HL-60 (cell line): ENCODE measurements around the gene C2orf72.

ENCODE experiments used
- DNase-seq, 2 experiments: peaks; one replicate each; pipeline ENCODE4 v3.0.0-alpha.2; 2010 to 2020; ENCODE audit warnings: low read depth in 1 of 2, low spot score in 1 of 2
- H3K27ac ChIP-seq: fragments of 250-450 bp; sonication (Bioruptor Pico); replicated peaks from 2 replicates; pipeline ENCODE4 v1.5.1; 2020; ENCODE audit warnings: mild to moderate bottlenecking, moderate library complexity
- H3K27me3 ChIP-seq: fragments of 250-450 bp; sonication (Bioruptor Pico); 2 replicates; pipeline ENCODE4 v1.5.1; 2021; ENCODE audit warnings: mild to moderate bottlenecking, moderate library complexity; ENCODE audit not compliant: insufficient read depth, poor library complexity, severe bottlenecking
- H3K4me3 ChIP-seq: replicated peaks from 2 replicates; pipeline ENCODE4 v1.5.1; 2011; ENCODE audit warnings: mild to moderate bottlenecking, control low read depth, low read length; ENCODE audit not compliant: insufficient read depth
- GABPA ChIP-seq: IDR thresholded peaks from 2 replicates; pipeline ENCODE4 v1.6.1; 2012; ENCODE audit warnings: low read depth
- POLR2AphosphoS5 ChIP-seq: IDR thresholded peaks from 2 replicates; pipeline ENCODE4 v1.6.1; 2012; ENCODE audit warnings: low read depth
- SPI1 ChIP-seq: IDR thresholded peaks from 2 replicates; pipeline ENCODE4 v1.6.1; 2012; ENCODE audit warnings: low read depth, mild to moderate bottlenecking, borderline replicate concordance
- TF ChIP-seq, protein P1 (sequence below): IDR thresholded peaks from 2 replicates; pipeline ENCODE4 v1.6.1; 2012; ENCODE audit warnings: low read depth; ENCODE audit not compliant: insufficient replicate concordance
- TF ChIP-seq, protein P2 (sequence below): IDR thresholded peaks from one replicate; pipeline ENCODE4 v1.5.1; 2011; ENCODE audit warnings: low read length, control low read depth, inconsistent platforms; ENCODE audit not compliant: insufficient read depth

C2orf72 gene

DNA sequence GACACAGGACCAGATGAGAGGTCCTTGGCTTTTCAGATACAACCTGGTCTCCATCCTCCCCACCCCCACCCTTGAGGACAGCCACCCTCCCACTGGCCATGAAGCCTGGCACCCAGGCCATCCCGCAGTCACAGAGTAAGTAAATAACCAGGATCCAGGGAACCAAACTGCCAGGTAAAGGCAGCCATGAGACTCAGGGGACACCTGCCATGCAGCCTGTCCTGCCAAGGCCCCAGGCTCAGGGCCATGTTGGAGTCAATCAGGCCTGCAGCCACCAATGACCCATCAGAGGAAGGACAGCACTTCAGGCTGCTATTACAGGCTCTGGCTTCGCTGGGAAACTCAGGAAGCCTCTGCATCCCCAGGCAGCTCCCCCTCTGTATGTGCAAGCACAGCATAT is 25.8 kb upstream of the C2orf72 start:
- no peak for DNase-seq
- no peak overlapping the region for H3K27ac ChIP-seq
- H3K27me3 ChIP-seq = no peaks in the 10 kb centered on the region
- TF ChIP-seq GABPA = no peak
- TF ChIP-seq SPI1 = no peak
- TF ChIP-seq, protein P1, sequence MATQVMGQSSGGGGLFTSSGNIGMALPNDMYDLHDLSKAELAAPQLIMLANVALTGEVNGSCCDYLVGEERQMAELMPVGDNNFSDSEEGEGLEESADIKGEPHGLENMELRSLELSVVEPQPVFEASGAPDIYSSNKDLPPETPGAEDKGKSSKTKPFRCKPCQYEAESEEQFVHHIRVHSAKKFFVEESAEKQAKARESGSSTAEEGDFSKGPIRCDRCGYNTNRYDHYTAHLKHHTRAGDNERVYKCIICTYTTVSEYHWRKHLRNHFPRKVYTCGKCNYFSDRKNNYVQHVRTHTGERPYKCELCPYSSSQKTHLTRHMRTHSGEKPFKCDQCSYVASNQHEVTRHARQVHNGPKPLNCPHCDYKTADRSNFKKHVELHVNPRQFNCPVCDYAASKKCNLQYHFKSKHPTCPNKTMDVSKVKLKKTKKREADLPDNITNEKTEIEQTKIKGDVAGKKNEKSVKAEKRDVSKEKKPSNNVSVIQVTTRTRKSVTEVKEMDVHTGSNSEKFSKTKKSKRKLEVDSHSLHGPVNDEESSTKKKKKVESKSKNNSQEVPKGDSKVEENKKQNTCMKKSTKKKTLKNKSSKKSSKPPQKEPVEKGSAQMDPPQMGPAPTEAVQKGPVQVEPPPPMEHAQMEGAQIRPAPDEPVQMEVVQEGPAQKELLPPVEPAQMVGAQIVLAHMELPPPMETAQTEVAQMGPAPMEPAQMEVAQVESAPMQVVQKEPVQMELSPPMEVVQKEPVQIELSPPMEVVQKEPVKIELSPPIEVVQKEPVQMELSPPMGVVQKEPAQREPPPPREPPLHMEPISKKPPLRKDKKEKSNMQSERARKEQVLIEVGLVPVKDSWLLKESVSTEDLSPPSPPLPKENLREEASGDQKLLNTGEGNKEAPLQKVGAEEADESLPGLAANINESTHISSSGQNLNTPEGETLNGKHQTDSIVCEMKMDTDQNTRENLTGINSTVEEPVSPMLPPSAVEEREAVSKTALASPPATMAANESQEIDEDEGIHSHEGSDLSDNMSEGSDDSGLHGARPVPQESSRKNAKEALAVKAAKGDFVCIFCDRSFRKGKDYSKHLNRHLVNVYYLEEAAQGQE = no peak
- TF ChIP-seq, protein P2, sequence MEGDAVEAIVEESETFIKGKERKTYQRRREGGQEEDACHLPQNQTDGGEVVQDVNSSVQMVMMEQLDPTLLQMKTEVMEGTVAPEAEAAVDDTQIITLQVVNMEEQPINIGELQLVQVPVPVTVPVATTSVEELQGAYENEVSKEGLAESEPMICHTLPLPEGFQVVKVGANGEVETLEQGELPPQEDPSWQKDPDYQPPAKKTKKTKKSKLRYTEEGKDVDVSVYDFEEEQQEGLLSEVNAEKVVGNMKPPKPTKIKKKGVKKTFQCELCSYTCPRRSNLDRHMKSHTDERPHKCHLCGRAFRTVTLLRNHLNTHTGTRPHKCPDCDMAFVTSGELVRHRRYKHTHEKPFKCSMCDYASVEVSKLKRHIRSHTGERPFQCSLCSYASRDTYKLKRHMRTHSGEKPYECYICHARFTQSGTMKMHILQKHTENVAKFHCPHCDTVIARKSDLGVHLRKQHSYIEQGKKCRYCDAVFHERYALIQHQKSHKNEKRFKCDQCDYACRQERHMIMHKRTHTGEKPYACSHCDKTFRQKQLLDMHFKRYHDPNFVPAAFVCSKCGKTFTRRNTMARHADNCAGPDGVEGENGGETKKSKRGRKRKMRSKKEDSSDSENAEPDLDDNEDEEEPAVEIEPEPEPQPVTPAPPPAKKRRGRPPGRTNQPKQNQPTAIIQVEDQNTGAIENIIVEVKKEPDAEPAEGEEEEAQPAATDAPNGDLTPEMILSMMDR = no peak
- TF ChIP-seq POLR2AphosphoS5 = no peak
- no peak overlapping the region for H3K4me3 ChIP-seq

DNA sequence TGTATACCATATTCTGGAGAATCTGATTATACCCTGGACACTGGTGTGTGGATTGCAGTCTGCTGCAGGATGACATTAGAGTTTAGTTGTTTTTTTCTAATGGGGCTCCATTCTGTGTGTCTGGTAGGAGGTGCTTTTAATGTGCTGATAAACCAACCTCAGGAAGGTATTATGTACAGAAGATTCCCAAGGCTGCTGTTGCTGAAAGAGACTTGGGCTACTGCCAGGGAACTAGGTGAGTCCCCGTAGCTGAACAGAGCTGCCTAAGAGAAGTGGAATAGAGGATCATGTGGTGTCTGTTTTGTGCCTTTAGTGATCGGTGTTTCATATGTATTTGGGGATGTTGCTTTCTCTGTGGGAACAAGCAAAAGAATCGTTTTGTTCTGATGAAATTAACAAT is 24.9 kb upstream of the C2orf72 start:
- Histone ChIP-seq H3K27me3 (no peaks in the 10 kb centered on the region), H3K4me3 (no peak overlapping the region), H3K27ac (no peak overlapping the region)
- TF ChIP-seq, protein P2 = no peak
- TF ChIP-seq SPI1 (no peak), POLR2AphosphoS5 (no peak)
- TF ChIP-seq, protein P1 = no peak
- DNase-seq = no peak

DNA sequence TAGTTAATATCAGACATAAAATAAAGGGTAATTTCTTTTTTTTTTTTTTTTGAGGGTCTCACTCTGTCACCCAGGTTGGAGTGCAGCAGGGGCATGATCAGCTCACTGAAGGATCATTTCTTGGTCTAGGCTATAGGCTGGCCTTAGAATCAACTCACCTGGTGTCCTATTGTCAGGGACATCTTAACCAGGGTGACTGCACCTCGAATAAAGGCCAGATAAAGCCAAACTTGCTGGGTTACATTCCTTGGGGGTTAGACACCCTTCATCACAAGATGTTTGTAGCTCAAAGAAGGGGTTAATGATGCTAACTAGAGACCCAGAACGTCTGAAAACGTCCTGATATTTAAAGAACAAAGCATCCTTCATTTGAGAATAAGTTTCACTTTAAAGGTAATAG is 23.5 kb upstream of the C2orf72 start:
- Histone ChIP-seq H3K27me3 (no peaks in the 10 kb centered on the region), H3K27ac (no peak overlapping the region), H3K4me3 (no peak overlapping the region)
- TF ChIP-seq, protein P1 = no peak
- TF ChIP-seq SPI1 (no peak), POLR2AphosphoS5 (no peak), GABPA (no peak)
- DNase-seq = no peak
